ENCODE data around the gene DDX41.

GRCh38 chr5:177529247-177530203 is 12.8 kb upstream of the DDX41 start:
- TF ChIP-seq ATF3 (IDR thresholded peaks at IDR 0.05; ENCODE audit: borderline replicate concordance, extremely low read depth, low read depth, low read length) (no peak), POLR2A (IDR thresholded peaks at IDR 0.05; ENCODE audit: low read depth, low read length) (no peak), BHLHE40 (IDR thresholded peaks at IDR 0.05; ENCODE audit: borderline replicate concordance in 1 of 2, low read depth in 2 of 2, low read length in 1 of 2) (no peak), CTCF (IDR thresholded peaks at IDR 0.05 in 2 of 3, conservative IDR thresholded peaks at IDR 0.05 in 1 of 3; ENCODE audit: control insufficient read depth in 2 of 3, extremely low read depth in 1 of 3, insufficient read depth in 1 of 3, low read depth in 3 of 3, low read length in 3 of 3) (no peak), JUND (IDR thresholded peaks at IDR 0.05; ENCODE audit: low read depth, low read length) (no peak), EP300 (IDR thresholded peaks at IDR 0.05; ENCODE audit: borderline replicate concordance in 1 of 2, control insufficient read depth in 1 of 2, low read depth in 2 of 2, low read length in 2 of 2) (no peak), POLR2AphosphoS2 (IDR thresholded peaks at IDR 0.05; ENCODE audit: low read depth, low read length) (no peak), REST (IDR thresholded peaks at IDR 0.05; ENCODE audit: low read depth, low read length) (no peak), RCOR1 (conservative IDR thresholded peaks at IDR 0.05; ENCODE audit: low read depth, low read length) (no peak), PRDM15 (CRISPR knock-in tag; IDR thresholded peaks at IDR 0.05) (no peak), YBX1 (IDR thresholded peaks at IDR 0.05) (no peak), SIN3A (IDR thresholded peaks at IDR 0.05; ENCODE audit: low read depth, low read length) (no peak), CEBPZ (IDR thresholded peaks at IDR 0.05; ENCODE audit: low read depth, low read length) (no peak)

Measured in GM12878 (cell line).